ENCODE results near the gene ETV4. TPM values are rescaled to one million over a fixed set of nuclear protein-coding genes. Genes with fewer than 3 reads are reported as not detected.

Gene ETV4
- polyA plus RNA-seq, 1 of the 3 experiments (the other 2 are of a cell fraction): 33.2 TPM

DNA sequence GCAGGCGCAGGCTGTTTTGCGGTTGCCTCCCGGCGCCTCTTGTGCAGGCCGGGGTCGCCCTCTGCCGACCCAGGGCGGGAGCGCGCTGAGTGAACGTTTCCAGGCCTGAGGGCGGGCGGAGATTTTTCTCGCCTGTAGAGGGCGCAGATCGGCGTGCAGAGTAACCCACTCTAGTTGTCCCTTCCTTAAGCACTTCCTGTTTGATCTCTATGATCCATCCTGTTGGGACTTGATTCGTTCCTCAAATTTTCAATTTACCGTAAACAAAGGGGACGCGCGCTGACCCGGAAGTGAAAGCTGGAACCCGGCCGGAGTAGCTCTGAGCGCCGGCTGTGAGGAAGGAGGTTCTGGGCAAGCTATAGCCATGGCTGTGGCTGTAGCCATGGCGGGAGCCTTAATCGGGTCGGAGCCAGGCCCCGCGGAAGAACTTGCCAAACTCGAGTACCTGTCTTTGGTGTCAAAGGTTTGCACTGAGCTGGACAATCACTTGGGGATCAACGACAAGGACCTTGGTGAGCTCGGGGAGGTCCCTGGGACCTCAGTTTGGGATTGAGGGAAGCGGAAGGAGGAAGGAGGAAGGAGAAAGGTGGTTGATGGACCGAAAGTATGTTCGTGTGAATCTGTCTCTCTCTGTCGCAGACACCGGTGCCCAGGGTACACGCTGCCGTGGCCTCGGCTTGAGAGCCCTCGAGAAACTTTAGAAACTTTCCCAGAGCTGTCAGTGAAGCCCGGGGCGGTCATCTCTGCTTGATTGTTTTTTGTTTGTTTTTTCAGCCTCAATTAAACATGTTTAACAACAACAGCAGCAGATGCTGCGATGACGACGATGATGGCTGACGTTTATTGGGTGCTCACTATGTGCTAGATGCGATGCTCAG is 62.2 kb downstream of the ETV4 start, which contains the start of gene DHX8 (continued):
- TF ChIP-seq, protein P1, sequence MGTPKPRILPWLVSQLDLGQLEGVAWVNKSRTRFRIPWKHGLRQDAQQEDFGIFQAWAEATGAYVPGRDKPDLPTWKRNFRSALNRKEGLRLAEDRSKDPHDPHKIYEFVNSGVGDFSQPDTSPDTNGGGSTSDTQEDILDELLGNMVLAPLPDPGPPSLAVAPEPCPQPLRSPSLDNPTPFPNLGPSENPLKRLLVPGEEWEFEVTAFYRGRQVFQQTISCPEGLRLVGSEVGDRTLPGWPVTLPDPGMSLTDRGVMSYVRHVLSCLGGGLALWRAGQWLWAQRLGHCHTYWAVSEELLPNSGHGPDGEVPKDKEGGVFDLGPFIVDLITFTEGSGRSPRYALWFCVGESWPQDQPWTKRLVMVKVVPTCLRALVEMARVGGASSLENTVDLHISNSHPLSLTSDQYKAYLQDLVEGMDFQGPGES (IDR thresholded peaks at IDR 0.05; ENCODE audit: low read depth, low read length): no peak
- peak; percentile 91 for TF ChIP-seq CHD2 (IDR thresholded peaks at IDR 0.05; ENCODE audit: low read length, partially characterized antibody)
- TF ChIP-seq NFIC (IDR thresholded peaks at IDR 0.05; ENCODE audit: borderline replicate concordance): no peak; the same call in 1 of the 2 replicates
- TF ChIP-seq, protein P2, sequence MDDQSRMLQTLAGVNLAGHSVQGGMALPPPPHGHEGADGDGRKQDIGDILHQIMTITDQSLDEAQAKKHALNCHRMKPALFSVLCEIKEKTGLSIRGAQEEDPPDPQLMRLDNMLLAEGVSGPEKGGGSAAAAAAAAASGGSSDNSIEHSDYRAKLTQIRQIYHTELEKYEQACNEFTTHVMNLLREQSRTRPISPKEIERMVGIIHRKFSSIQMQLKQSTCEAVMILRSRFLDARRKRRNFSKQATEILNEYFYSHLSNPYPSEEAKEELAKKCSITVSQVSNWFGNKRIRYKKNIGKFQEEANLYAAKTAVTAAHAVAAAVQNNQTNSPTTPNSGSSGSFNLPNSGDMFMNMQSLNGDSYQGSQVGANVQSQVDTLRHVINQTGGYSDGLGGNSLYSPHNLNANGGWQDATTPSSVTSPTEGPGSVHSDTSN (IDR thresholded peaks at IDR 0.05): peak; percentile 48; the same call in 1 of the 2 replicates
- peak; percentile 66 for TF ChIP-seq RCOR1 (IDR thresholded peaks at IDR 0.05; ENCODE audit: low read length)
- peak; percentile 8 to 72; a peak in 2 of 4 replicates for TF ChIP-seq EP300 (IDR thresholded peaks at IDR 0.05; ENCODE audit: borderline replicate concordance in 1 of 2, low read depth in 1 of 2, low read length in 1 of 2)
- peak; percentile 80; the same call in 1 of the 2 replicates for TF ChIP-seq TAF1 (IDR thresholded peaks at IDR 0.05; ENCODE audit: borderline replicate concordance, low read depth, low read length)
- peak; percentile 84 for TF ChIP-seq NRF1 (IDR thresholded peaks at IDR 0.05; ENCODE audit: low read depth, low read length)
- TF ChIP-seq, protein P3, sequence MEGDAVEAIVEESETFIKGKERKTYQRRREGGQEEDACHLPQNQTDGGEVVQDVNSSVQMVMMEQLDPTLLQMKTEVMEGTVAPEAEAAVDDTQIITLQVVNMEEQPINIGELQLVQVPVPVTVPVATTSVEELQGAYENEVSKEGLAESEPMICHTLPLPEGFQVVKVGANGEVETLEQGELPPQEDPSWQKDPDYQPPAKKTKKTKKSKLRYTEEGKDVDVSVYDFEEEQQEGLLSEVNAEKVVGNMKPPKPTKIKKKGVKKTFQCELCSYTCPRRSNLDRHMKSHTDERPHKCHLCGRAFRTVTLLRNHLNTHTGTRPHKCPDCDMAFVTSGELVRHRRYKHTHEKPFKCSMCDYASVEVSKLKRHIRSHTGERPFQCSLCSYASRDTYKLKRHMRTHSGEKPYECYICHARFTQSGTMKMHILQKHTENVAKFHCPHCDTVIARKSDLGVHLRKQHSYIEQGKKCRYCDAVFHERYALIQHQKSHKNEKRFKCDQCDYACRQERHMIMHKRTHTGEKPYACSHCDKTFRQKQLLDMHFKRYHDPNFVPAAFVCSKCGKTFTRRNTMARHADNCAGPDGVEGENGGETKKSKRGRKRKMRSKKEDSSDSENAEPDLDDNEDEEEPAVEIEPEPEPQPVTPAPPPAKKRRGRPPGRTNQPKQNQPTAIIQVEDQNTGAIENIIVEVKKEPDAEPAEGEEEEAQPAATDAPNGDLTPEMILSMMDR (IDR thresholded peaks at IDR 0.05): peak; percentile 100

DNA sequence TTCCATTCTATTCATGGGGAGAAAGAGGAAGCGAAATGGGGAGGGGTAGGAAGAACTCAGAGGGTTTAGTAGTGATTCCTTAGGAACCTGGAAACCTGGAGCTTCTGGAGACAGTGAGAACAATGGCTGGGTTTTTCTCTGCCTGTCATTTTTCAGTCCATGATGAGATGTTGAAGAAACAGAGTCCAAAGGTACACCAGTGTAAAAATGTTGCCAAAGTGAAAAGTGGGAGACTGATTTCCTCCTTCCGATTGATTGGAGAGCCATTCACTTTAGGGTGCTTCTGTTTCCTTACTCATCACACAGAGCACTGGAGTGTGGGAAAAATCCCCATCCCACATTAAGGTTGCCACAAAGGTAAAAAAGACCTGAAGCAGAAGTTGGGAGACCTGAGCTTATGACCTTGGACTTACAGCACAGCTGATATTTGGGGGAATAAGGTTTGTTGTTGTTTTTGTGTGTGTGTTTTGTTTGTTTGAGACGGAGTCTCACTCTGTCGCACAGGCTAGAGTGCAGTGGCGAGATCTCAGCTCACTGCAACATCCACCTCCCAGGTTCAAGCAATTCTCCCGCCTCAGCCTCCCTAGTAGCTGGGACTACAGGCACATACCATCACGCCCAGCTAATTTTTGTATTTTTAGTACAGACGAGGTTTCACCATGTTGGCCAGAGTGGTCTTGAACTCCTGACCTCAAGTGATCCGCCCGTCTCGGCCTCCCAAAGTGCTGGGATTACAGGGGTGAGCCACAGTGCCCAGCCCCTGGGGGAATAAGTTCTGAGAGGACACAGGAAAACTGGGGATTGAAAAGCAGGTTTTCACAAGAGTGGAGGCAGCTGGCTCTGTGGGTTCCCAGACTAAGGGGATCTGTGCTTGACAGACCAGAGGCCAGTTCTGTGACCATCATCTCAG is 63.8 kb downstream of the ETV4 start:
- no peaks in the 10 kb centered on the region for H3K9me3 ChIP-seq
- ChIA-PET POLR2A (interaction anchor here (1.3 to 3.0 kb wide), 4 partner anchors 84 to 121 kb away, joined by 3 to 46 read pairs (median 30); partner anchors contain the start of gene ARL4D), CTCF (interaction anchor here (0.6 to 9.9 kb wide), 23 partner anchors 9 to 140 kb away, joined by 3 to 430 read pairs (median 12); partner anchors contain the start of gene ARL4D)
- DNase-seq: no peak
- H3K4me3 ChIP-seq (ENCODE audit: low read depth in 2 of 2, low read length in 1 of 2): no peak overlapping the region
- H3K9me2 ChIP-seq: no peaks in the 10 kb centered on the region
- H3K27me3 ChIP-seq (ENCODE audit: insufficient read depth): no peaks in the 10 kb centered on the region
- H3K79me2 ChIP-seq (ENCODE audit: insufficient read depth): peaks cover 35% of the 10 kb centered on the region
- no peak overlapping the region for H3K27ac ChIP-seq (ENCODE audit: low read depth in 2 of 2, low read length in 1 of 2)
- H3K4me2 ChIP-seq: no peak overlapping the region
- no peaks in the 10 kb centered on the region for H3F3A ChIP-seq (replicated peaks; ENCODE audit: insufficient read depth)
- H2AFZ ChIP-seq (ENCODE audit: low read depth): peak overlapping the region; percentile 98; the same call in 1 of the 2 replicates
- H3K36me3 ChIP-seq (replicated peaks in 1 of 2; ENCODE audit: control insufficient read depth in 1 of 2, insufficient read depth in 2 of 2, low read length in 1 of 2): no peaks in the 10 kb centered on the region
- H3K9ac ChIP-seq: no peak overlapping the region
- peaks cover 3 to 8% of the 10 kb centered on the region in 2 experiments; a peak in 2 of 4 replicates for H3K4me1 ChIP-seq (ENCODE audit: control insufficient read depth in 1 of 2, insufficient read depth in 2 of 2, low read depth in 1 of 2, low read length in 1 of 2)
- 0 out of 2 replicates have a peak, but pooled peaks cover under 1% of the 10 kb centered on the region for H4K20me1 ChIP-seq (ENCODE audit: insufficient read depth)
- WGBS (ENCODE audit: low lambda C conversion rate): 91% methylated on average over 11 of the region's 11 CpGs
- TF ChIP-seq FOXM1 (IDR thresholded peaks at IDR 0.05; ENCODE audit: low read depth) (no peak), GABPA (IDR thresholded peaks at IDR 0.05; ENCODE audit: low read depth) (no peak), NFIC (IDR thresholded peaks at IDR 0.05; ENCODE audit: borderline replicate concordance) (no peak), FOSL2 (IDR thresholded peaks at IDR 0.05; ENCODE audit: borderline replicate concordance, low read depth) (no peak), NRF1 (IDR thresholded peaks at IDR 0.05; ENCODE audit: low read depth, low read length) (no peak)
